NCI-H2029 treated with DMSO at 0.1 percent for 48 hours (cell line): Measurements from ENCODE around the gene EIF2S2.
"Not testable (repeated sequence)": the region's sequence is repeated elsewhere in the genome, so short reads cannot be mapped to it uniquely, and the experiment has no call there.

Experiments used
- DNase-seq: peaks from one replicate; lab custom pipeline; 2025; lab: John Stamatoyannopoulos, UW

The EIF2S2 gene

GRCh38 chr20:34111702-34112599 lies at the start of gene EIF2S2:
TSS of gene EIF2S2 (minus strand) at chr20:34112243. CDS start at chr20:34112110, 133 bp downstream.
- peak; percentile 88 for DNase-seq

- DNase-seq, result not testable (repeated sequence)
Measured at GRCh38 chr20:34157697-34158096, 45.7 kb upstream of the EIF2S2 start.

GRCh38 chr20:34155836-34156235 lies 43.8 kb upstream of the EIF2S2 start:
- no peak for DNase-seq

GRCh38 chr20:34153169-34153568 lies 41.1 kb upstream of the EIF2S2 start:
- DNase-seq, result not testable (repeated sequence)

- DNase-seq, result not testable (repeated sequence)
Measured at GRCh38 chr20:34152073-34152472, 40.0 kb upstream of the EIF2S2 start.

GRCh38 chr20:34150306-34151000 lies 38.4 kb upstream of the EIF2S2 start:
- no peak for DNase-seq

- no peak for DNase-seq
Measured at GRCh38 chr20:34145280-34145819, 33.3 kb upstream of the EIF2S2 start.

GRCh38 chr20:34143951-34144350 lies 31.9 kb upstream of the EIF2S2 start:
- no peak for DNase-seq

GRCh38 chr20:34142121-34142520 lies 30.1 kb upstream of the EIF2S2 start:
- DNase-seq, result no peak

- DNase-seq, result no peak
Measured at GRCh38 chr20:34141293-34141692, 29.2 kb upstream of the EIF2S2 start.

GRCh38 chr20:34135525-34136275 lies 23.7 kb upstream of the EIF2S2 start:
- not testable (repeated sequence) for DNase-seq

- DNase-seq, result not testable (repeated sequence)
Measured at GRCh38 chr20:34133365-34133860, 21.4 kb upstream of the EIF2S2 start.

- DNase-seq, result not testable (repeated sequence)
Measured at GRCh38 chr20:34132943-34133342, 20.9 kb upstream of the EIF2S2 start.

- DNase-seq, result not testable (repeated sequence)
Measured at GRCh38 chr20:34132491-34132890, 20.4 kb upstream of the EIF2S2 start.

GRCh38 chr20:34131491-34131890 lies 19.4 kb upstream of the EIF2S2 start:
- no peak for DNase-seq

GRCh38 chr20:34129518-34130162 lies 17.6 kb upstream of the EIF2S2 start:
- peak; percentile 75 for DNase-seq

- DNase-seq, result no peak
Measured at GRCh38 chr20:34127792-34128191, 15.7 kb upstream of the EIF2S2 start.

GRCh38 chr20:34124469-34125249 lies 12.6 kb upstream of the EIF2S2 start:
- DNase-seq, result no peak

GRCh38 chr20:34123309-34123708 lies 11.3 kb upstream of the EIF2S2 start:
- DNase-seq, result no peak

GRCh38 chr20:34122274-34122980 lies 10.4 kb upstream of the EIF2S2 start:
- no peak for DNase-seq
